Fibroblast of pulmonary artery (primary cell): ENCODE data around the gene FEZF1.

Experiments
- DNase-seq: peaks from one replicate; pipeline ENCODE4 v3.0.0-alpha.2; 2010; ENCODE audit warnings: low read depth
- H3K4me3 ChIP-seq: replicated peaks from 2 replicates; pipeline ENCODE4 v1.5.1; 2011; ENCODE audit warnings: low read depth, mild to moderate bottlenecking, control low read depth, low read length, moderate library complexity
- CTCF ChIP-seq: IDR thresholded peaks from 2 replicates; pipeline ENCODE4 v1.5.1; 2011; ENCODE audit warnings: mild to moderate bottlenecking, control low read depth, low read length, inconsistent platforms; ENCODE audit errors: missing control alignments

The FEZF1 gene

GRCh38 chr7:122339145-122339904 lies 34.8 kb upstream of the FEZF1 start:
- H3K4me3 ChIP-seq: no peak overlapping the region
- no peak for TF ChIP-seq CTCF
- no peak for DNase-seq

- DNase-seq: no peak
- TF ChIP-seq CTCF: no peak
Measured at GRCh38 chr7:122337011-122337410, 32.5 kb upstream of the FEZF1 start.

GRCh38 chr7:122329145-122329802 lies 24.7 kb upstream of the FEZF1 start:
- no peak for DNase-seq
- no peak overlapping the region for H3K4me3 ChIP-seq
- TF ChIP-seq CTCF: no peak

More at GRCh38 chr7:122337011-122337410, 32.5 kb upstream of the FEZF1 start:
- no peak overlapping the region for H3K4me3 ChIP-seq

GRCh38 chr7:122327969-122328368 lies 23.4 kb upstream of the FEZF1 start:
- TF ChIP-seq CTCF: no peak
- H3K4me3 ChIP-seq: no peak overlapping the region
- no peak for DNase-seq

- TF ChIP-seq CTCF: no peak
- H3K4me3 ChIP-seq: no peak overlapping the region
- DNase-seq: no peak
Measured at GRCh38 chr7:122316467-122317388, 12.2 kb upstream of the FEZF1 start.

GRCh38 chr7:122315507-122316466 lies 11.2 kb upstream of the FEZF1 start:
- H3K4me3 ChIP-seq: no peak overlapping the region
- no peak for TF ChIP-seq CTCF
- no peak for DNase-seq
